Measurements from ENCODE around the gene CACNA2D2. TPM values are rescaled to one million over a fixed set of nuclear protein-coding genes. Genes with fewer than 3 reads are reported as not detected.

The CACNA2D2 gene
- total RNA-seq, 1 donor from 2014 or later = 0.21 TPM

GRCh38 chr3:50342813-50343633 lies 160.4 kb downstream of the CACNA2D2 start:
- Histone ChIP-seq H3K27me3 (ENCODE audit: control insufficient read depth, insufficient read depth, low read length) (peaks cover 11% of the 10 kb centered on the region), H3K36me3 (ENCODE audit: control insufficient read depth, insufficient read depth, low read length) (peaks cover 1% of the 10 kb centered on the region), H3K4me3 (ENCODE audit: low read depth, low read length) (no peak overlapping the region)
- no peak for DNase-seq (ENCODE audit: low read depth)
- no peak for TF ChIP-seq CTCF (IDR thresholded peaks at IDR 0.05; ENCODE audit: insufficient read depth, low read length, poor library complexity, severe bottlenecking)

- no peak overlapping the region for H3K4me3 ChIP-seq (ENCODE audit: low read depth, low read length)
- H3K36me3 ChIP-seq (ENCODE audit: control insufficient read depth, insufficient read depth, low read length) = no peaks in the 10 kb centered on the region
- DNase-seq (ENCODE audit: low read depth) = no peak
- peaks cover 11% of the 10 kb centered on the region for H3K27me3 ChIP-seq (ENCODE audit: control insufficient read depth, insufficient read depth, low read length)
- no peak for TF ChIP-seq CTCF (IDR thresholded peaks at IDR 0.05; ENCODE audit: insufficient read depth, low read length, poor library complexity, severe bottlenecking)
Observed at GRCh38 chr3:50341996-50342650, 161.3 kb downstream of the CACNA2D2 start.

GRCh38 chr3:50341537-50341936 lies 161.9 kb downstream of the CACNA2D2 start:
- DNase-seq (ENCODE audit: low read depth) = no peak
- H3K27me3 ChIP-seq (ENCODE audit: control insufficient read depth, insufficient read depth, low read length) = peaks cover 11% of the 10 kb centered on the region
- no peak overlapping the region for H3K4me3 ChIP-seq (ENCODE audit: low read depth, low read length)
- no peaks in the 10 kb centered on the region for H3K36me3 ChIP-seq (ENCODE audit: control insufficient read depth, insufficient read depth, low read length)
- no peak for TF ChIP-seq CTCF (IDR thresholded peaks at IDR 0.05; ENCODE audit: insufficient read depth, low read length, poor library complexity, severe bottlenecking)

GRCh38 chr3:50340448-50341329 lies 162.7 kb downstream of the CACNA2D2 start, which contains the start of gene RASSF1:
TSS of gene RASSF1 (minus strand) at chr3:50340836. CDS start at chr3:50340805, 31 bp downstream.
- H3K4me3 ChIP-seq (ENCODE audit: low read depth, low read length) = peak within 1 kb of the TSS; percentile 17

GRCh38 chr3:50340147-50340447 lies 163.3 kb downstream of the CACNA2D2 start:
- H3K27me3 ChIP-seq (ENCODE audit: control insufficient read depth, insufficient read depth, low read length) = peaks cover 11% of the 10 kb centered on the region
- H3K4me3 ChIP-seq (ENCODE audit: low read depth, low read length) = peak overlapping the region; percentile 17
- no peaks in the 10 kb centered on the region for H3K36me3 ChIP-seq (ENCODE audit: control insufficient read depth, insufficient read depth, low read length)
- no peak for DNase-seq (ENCODE audit: low read depth)
- no peak for TF ChIP-seq CTCF (IDR thresholded peaks at IDR 0.05; ENCODE audit: insufficient read depth, low read length, poor library complexity, severe bottlenecking)

More at GRCh38 chr3:50340448-50341329, 162.7 kb downstream of the CACNA2D2 start, which contains the start of gene RASSF1:
- DNase-seq (ENCODE audit: low read depth) = no peak
- no peak for TF ChIP-seq CTCF (IDR thresholded peaks at IDR 0.05; ENCODE audit: insufficient read depth, low read length, poor library complexity, severe bottlenecking)
- Histone ChIP-seq H3K36me3 (ENCODE audit: control insufficient read depth, insufficient read depth, low read length) (no peaks in the 10 kb centered on the region), H3K27me3 (ENCODE audit: control insufficient read depth, insufficient read depth, low read length) (peaks cover 11% of the 10 kb centered on the region)

Data from kidney epithelial cell (primary cell).